ENCODE data around the gene LRRC3. TPM values are rescaled to one million over a fixed set of nuclear protein-coding genes. Genes with fewer than 3 reads are reported as not detected.

Gene LRRC3
- total and polyA plus RNA-seq, 2 of the 8 experiments (the other 6 are each of a cell fraction or from before 2014, with no cell fraction given), result 3.1 to 5.4 TPM

GRCh38 chr21:44490816-44491215 lies 35.5 kb downstream of the LRRC3 start:
- H3K4me3 ChIP-seq (ENCODE audit: extremely low read depth in 1 of 4, insufficient read depth in 2 of 4, low read depth in 3 of 4, low read length in 4 of 4), result no peak overlapping the region
- H3K36me3 ChIP-seq (ENCODE audit: control insufficient read depth in 2 of 4, insufficient read depth in 4 of 4, low read length in 3 of 4), result peaks cover 0 to 26% (median 10%) of the 10 kb centered on the region in 4 experiments; a peak in 4 of 8 replicates
- CTCF ChIA-PET (ENCODE audit: partially characterized antibody), result interaction anchor here (0.6 to 2.5 kb wide), 21 partner anchors 11 to 739 kb away, joined by 3 to 9 read pairs (median 3); partner anchors contain the start of gene TSPEAR
- H4K5ac ChIP-seq (ENCODE audit: insufficient read length, low read depth, low read length), result no peak overlapping the region
- WGBS, 2 experiments (ENCODE audit: extremely low coverage in 1 of 2, insufficient coverage in 1 of 2, insufficient read length in 1 of 2, insufficient replicate concordance in 2 of 2, low coverage in 1 of 2, low lambda C conversion rate in 2 of 2, missing lambda C conversion rate in 1 of 2), result 93% methylated on average over 9 of the region's 9 CpGs; no CpG with 5 or more reads in 1 of the 2 experiments
- H3K56ac ChIP-seq (replicated peaks; ENCODE audit: insufficient read length, low read depth, low read length), result no peak overlapping the region
- H4K91ac ChIP-seq (replicated peaks; ENCODE audit: insufficient read length, low read length), result no peak overlapping the region
- FAIRE-seq (no peak), DNase-seq (ENCODE audit: low read depth in 1 of 2, low spot score in 2 of 2) (no peak)
- H2BK5ac ChIP-seq (ENCODE audit: low read depth, low read length), result no peak overlapping the region
- no peak overlapping the region for H3K4me2 ChIP-seq (ENCODE audit: insufficient read depth in 1 of 2, low read depth in 2 of 2, low read length in 2 of 2)
- H3K18ac ChIP-seq (ENCODE audit: extremely low read depth, low read length), result no peak overlapping the region
- H3K23me2 ChIP-seq (ENCODE audit: low read depth, low read length), result 0 out of 2 replicates have a peak, but pooled peaks cover 2% of the 10 kb centered on the region
- H3K27ac ChIP-seq (ENCODE audit: low read depth, low read length), result no peak overlapping the region
- no peak overlapping the region for H2BK120ac ChIP-seq (replicated peaks; ENCODE audit: low read depth, low read length)
- H2BK12ac ChIP-seq (ENCODE audit: low read depth, low read length), result no peak overlapping the region
- no peak overlapping the region for H2AK5ac ChIP-seq (ENCODE audit: low read depth, low read length)
- no peak overlapping the region for H2BK20ac ChIP-seq (ENCODE audit: low read length)
- H3K79me1 ChIP-seq (ENCODE audit: low read depth, low read length), result no peaks in the 10 kb centered on the region; the same call in 1 of the 2 replicates
- peaks cover 0 to 3% (median 1%) of the 10 kb centered on the region in 4 experiments; a peak in 3 of 7 replicates for H3K4me1 ChIP-seq (replicated peaks in 1 of 4; ENCODE audit: control insufficient read depth in 3 of 4, insufficient read depth in 4 of 4, low read length in 3 of 4)
- H2BK15ac ChIP-seq (ENCODE audit: low read length), result no peak overlapping the region
- no peak overlapping the region for H3K14ac ChIP-seq (ENCODE audit: insufficient read length)
- no peak overlapping the region for H2AFZ ChIP-seq (ENCODE audit: low read length)
- POLR2A ChIA-PET (ENCODE audit: partially characterized antibody), result interaction anchor here (0.9 kb wide), 1 partner anchor 291 kb away, joined by 3 read pairs; no protein-coding TSS in a partner anchor
- H3K27me3 ChIP-seq (replicated peaks in 1 of 4; ENCODE audit: control insufficient read depth in 3 of 4, extremely low read depth in 1 of 4, insufficient read depth in 3 of 4, low read length in 3 of 4), result no peaks in the 10 kb centered on the region; a peak in 1 of 7 replicates
- peaks cover 9 to 11% of the 10 kb centered on the region in 2 experiments; a peak in 3 of 4 replicates for H3K9me3 ChIP-seq (ENCODE audit: insufficient read depth in 2 of 2, low read depth in 1 of 2, low read length in 1 of 2)
- H3K79me2 ChIP-seq (ENCODE audit: control insufficient read depth in 1 of 2, insufficient read depth in 2 of 2, low read length in 2 of 2), result peaks cover 3 to 36% of the 10 kb centered on the region in 2 experiments; a peak in 3 of 4 replicates
- no peak overlapping the region for H3K23ac ChIP-seq (ENCODE audit: insufficient read length)
- TF ChIP-seq CBX5 (IDR thresholded peaks at IDR 0.05; ENCODE audit: low read depth, low read length), result no peak
- no peak overlapping the region for H3K9ac ChIP-seq (replicated peaks in 1 of 4; ENCODE audit: extremely low read depth in 1 of 4, low read depth in 3 of 4, low read length in 3 of 4)
- no peaks in the 10 kb centered on the region for H4K20me1 ChIP-seq (replicated peaks in 1 of 2; ENCODE audit: control insufficient read depth in 1 of 2, insufficient read depth in 2 of 2, low read length in 2 of 2)
- no peak overlapping the region for H4K8ac ChIP-seq (ENCODE audit: extremely low read depth, insufficient read depth, low read length)
- H3K4ac ChIP-seq (replicated peaks; ENCODE audit: insufficient read length, low read depth, low read length), result no peak overlapping the region

Measured in H1 (cell line).